Osteocyte (in vitro differentiated cells): Measurements from ENCODE around the gene SDK2. TPM values are rescaled to one million over a fixed set of nuclear protein-coding genes. Genes with fewer than 3 reads are reported as not detected.
A peak's percentile ranks its signal among the peaks of the same experiment; 100 is the strongest.

Source experiments
- DNase-seq: peaks from one replicate; pipeline ENCODE4 v3.0.0; 2021; ENCODE audit warnings: mixed read lengths; ENCODE audit not compliant: unreplicated experiment; ENCODE audit errors: extremely low spot score
- H3K27ac Mint-ChIP-seq: one replicate; pipeline ENCODE4 v1.8.0; 2021; ENCODE audit warnings: mild to moderate bottlenecking, mixed read lengths; ENCODE audit not compliant: unreplicated experiment
- H3K27me3 Mint-ChIP-seq: one replicate; pipeline ENCODE4 v1.8.0; 2021; ENCODE audit warnings: mixed read lengths; ENCODE audit not compliant: unreplicated experiment
- H3K36me3 Mint-ChIP-seq: one replicate; pipeline ENCODE4 v1.8.0; 2021; ENCODE audit warnings: mixed read lengths; ENCODE audit not compliant: unreplicated experiment
- H3K4me1 Mint-ChIP-seq: one replicate; pipeline ENCODE4 v1.8.0; 2021; ENCODE audit warnings: mixed read lengths; ENCODE audit not compliant: unreplicated experiment
- H3K4me3 Mint-ChIP-seq: one replicate; pipeline ENCODE4 v1.8.0; 2021; ENCODE audit warnings: mild to moderate bottlenecking, moderate library complexity, mixed read lengths; ENCODE audit not compliant: unreplicated experiment
- H3K9me3 Mint-ChIP-seq: one replicate; pipeline ENCODE4 v1.8.0; 2021; ENCODE audit warnings: mixed read lengths; ENCODE audit not compliant: unreplicated experiment
- CTCF ChIP-seq: fragments of 200-600 bp; sonication (generic); IDR thresholded peaks from 2 replicates; pipeline ENCODE4 v1.5.0; 2021; ENCODE audit warnings: antibody characterized with exemption, mild to moderate bottlenecking, moderate library complexity
- total RNA-seq: library from RNA; stranded (reverse); gene quantifications from 2 replicates; pipeline ENCODE4 v1.2.1, GENCODE V29; 2021

The SDK2 gene
- total RNA-seq, 1 donor from 2014 or later: 16.5 TPM

- no peak for DNase-seq
- H3K27ac Mint-ChIP-seq: no peak overlapping the region
- H3K4me3 Mint-ChIP-seq: no peak overlapping the region
- peaks cover 4% of the 10 kb centered on the region for H3K36me3 Mint-ChIP-seq
- H3K27me3 Mint-ChIP-seq: no peaks in the 10 kb centered on the region
- no peaks in the 10 kb centered on the region for H3K9me3 Mint-ChIP-seq
- no peak for TF ChIP-seq CTCF
- peaks cover 14% of the 10 kb centered on the region for H3K4me1 Mint-ChIP-seq
Measured at GRCh38 chr17:73439597-73439996, 204.6 kb downstream of the SDK2 start.

GRCh38 chr17:73437826-73438225 is 206.4 kb downstream of the SDK2 start:
- H3K36me3 Mint-ChIP-seq: peaks cover 4% of the 10 kb centered on the region
- no peak overlapping the region for H3K27ac Mint-ChIP-seq
- H3K9me3 Mint-ChIP-seq: no peaks in the 10 kb centered on the region
- H3K4me1 Mint-ChIP-seq: peaks cover 14% of the 10 kb centered on the region
- DNase-seq: no peak
- no peaks in the 10 kb centered on the region for H3K27me3 Mint-ChIP-seq
- no peak overlapping the region for H3K4me3 Mint-ChIP-seq
- TF ChIP-seq CTCF: no peak

- no peak for TF ChIP-seq CTCF
- peak overlapping the region; percentile 33 for H3K4me3 Mint-ChIP-seq
- H3K27ac Mint-ChIP-seq: peak overlapping the region; percentile 40
- H3K9me3 Mint-ChIP-seq: no peaks in the 10 kb centered on the region
- H3K4me1 Mint-ChIP-seq: peaks cover 14% of the 10 kb centered on the region
- H3K27me3 Mint-ChIP-seq: no peaks in the 10 kb centered on the region
- peaks cover 4% of the 10 kb centered on the region for H3K36me3 Mint-ChIP-seq
- DNase-seq: no peak
Measured at GRCh38 chr17:73436954-73437353, 207.3 kb downstream of the SDK2 start.

GRCh38 chr17:73435412-73435811 is 208.8 kb downstream of the SDK2 start:
- no peak for DNase-seq
- Mint-ChIP-seq H3K4me3 (no peak overlapping the region), H3K27me3 (no peaks in the 10 kb centered on the region), H3K36me3 (peaks cover 4% of the 10 kb centered on the region), H3K4me1 (peaks cover 16% of the 10 kb centered on the region), H3K27ac (no peak overlapping the region), H3K9me3 (no peaks in the 10 kb centered on the region)
- no peak for TF ChIP-seq CTCF

GRCh38 chr17:73434154-73434553 is 210.1 kb downstream of the SDK2 start:
- no peak for TF ChIP-seq CTCF
- Mint-ChIP-seq H3K4me3 (no peak overlapping the region), H3K27ac (no peak overlapping the region), H3K27me3 (no peaks in the 10 kb centered on the region), H3K9me3 (no peaks in the 10 kb centered on the region), H3K36me3 (no peaks in the 10 kb centered on the region), H3K4me1 (peaks cover 18% of the 10 kb centered on the region)
- DNase-seq: no peak
